Suprapubic skin (tissue), 4 donors: ENCODE data around the gene PCBP3.

Source experiments
- EP300 ChIP-seq: sonication (generic); formaldehyde crosslinking; IDR thresholded peaks from one replicate; pipeline ENCODE4 v1.6.1; 2017; ENCODE audit warnings: antibody characterized with exemption
- POLR2A ChIP-seq, 2 donors: fragments of 450-650 bp; IDR thresholded peaks; one replicate each; pipeline ENCODE4 v1.6.1; 2017; ENCODE audit warnings: antibody characterized with exemption in 2 of 2, mild to moderate bottlenecking in 2 of 2, moderate library complexity in 2 of 2
- POLR2AphosphoS5 ChIP-seq, 3 donors: sonication (generic); formaldehyde crosslinking; IDR thresholded peaks; one replicate each; pipeline ENCODE4 v1.6.1; 2017; ENCODE audit warnings: antibody characterized with exemption in 3 of 3
- TF ChIP-seq, protein P1 (sequence below), 2 donors: fragments of 200-600 bp in 1 of 2; fragments of 450-650 bp in 1 of 2; sonication (generic) in 1 of 2; IDR thresholded peaks; one replicate each; pipeline ENCODE4 v1.5.1; 2016 to 2019; ENCODE audit warnings: antibody characterized with exemption in 2 of 2, mild to moderate bottlenecking in 1 of 2, moderate library complexity in 1 of 2

DNA sequence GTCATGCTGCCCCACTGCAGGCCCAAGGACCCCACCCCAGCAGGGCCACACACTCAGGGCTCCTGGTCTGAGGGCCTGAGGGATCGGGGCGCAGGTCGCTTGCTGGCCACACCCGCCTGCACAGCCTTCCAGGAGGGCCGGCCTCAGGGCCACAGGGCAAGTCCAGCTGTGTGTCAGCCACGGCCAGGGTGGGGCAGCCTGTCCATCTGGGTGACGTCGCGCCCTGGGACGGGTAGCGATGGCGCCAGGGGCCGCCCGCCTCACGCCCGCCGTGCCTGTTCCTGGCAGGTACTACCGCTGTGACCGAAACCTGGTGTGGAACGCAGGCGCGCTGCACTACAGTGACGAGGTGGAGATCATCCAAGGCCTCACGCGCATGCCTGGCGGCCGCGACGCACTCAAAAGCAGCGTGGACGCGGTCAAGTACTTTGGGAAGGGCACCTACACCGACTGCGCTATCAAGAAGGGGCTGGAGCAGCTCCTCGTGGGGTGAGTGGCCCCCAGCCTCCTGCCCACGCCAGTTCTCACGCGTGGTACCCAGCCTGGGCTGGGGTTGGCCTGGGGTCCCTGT is 340.5 kb downstream of the PCBP3 start:
- no peak for TF ChIP-seq POLR2A (IDR thresholded peaks at IDR 0.05)
- TF ChIP-seq, protein P1, sequence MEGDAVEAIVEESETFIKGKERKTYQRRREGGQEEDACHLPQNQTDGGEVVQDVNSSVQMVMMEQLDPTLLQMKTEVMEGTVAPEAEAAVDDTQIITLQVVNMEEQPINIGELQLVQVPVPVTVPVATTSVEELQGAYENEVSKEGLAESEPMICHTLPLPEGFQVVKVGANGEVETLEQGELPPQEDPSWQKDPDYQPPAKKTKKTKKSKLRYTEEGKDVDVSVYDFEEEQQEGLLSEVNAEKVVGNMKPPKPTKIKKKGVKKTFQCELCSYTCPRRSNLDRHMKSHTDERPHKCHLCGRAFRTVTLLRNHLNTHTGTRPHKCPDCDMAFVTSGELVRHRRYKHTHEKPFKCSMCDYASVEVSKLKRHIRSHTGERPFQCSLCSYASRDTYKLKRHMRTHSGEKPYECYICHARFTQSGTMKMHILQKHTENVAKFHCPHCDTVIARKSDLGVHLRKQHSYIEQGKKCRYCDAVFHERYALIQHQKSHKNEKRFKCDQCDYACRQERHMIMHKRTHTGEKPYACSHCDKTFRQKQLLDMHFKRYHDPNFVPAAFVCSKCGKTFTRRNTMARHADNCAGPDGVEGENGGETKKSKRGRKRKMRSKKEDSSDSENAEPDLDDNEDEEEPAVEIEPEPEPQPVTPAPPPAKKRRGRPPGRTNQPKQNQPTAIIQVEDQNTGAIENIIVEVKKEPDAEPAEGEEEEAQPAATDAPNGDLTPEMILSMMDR (IDR thresholded peaks at IDR 0.05) = no peak
- TF ChIP-seq EP300 = no peak
- TF ChIP-seq POLR2AphosphoS5 (IDR thresholded peaks at IDR 0.05) = peak in 1 of 3 donors; percentile 15
